Medulla oblongata (tissue), 1 donor: ENCODE measurements around the gene ACTN4.

Experiments used
- DNase-seq: peaks from one replicate; pipeline ENCODE4 v3.0.0-alpha.2; 2015; ENCODE audit errors: extremely low spot score

ACTN4 gene

DNA sequence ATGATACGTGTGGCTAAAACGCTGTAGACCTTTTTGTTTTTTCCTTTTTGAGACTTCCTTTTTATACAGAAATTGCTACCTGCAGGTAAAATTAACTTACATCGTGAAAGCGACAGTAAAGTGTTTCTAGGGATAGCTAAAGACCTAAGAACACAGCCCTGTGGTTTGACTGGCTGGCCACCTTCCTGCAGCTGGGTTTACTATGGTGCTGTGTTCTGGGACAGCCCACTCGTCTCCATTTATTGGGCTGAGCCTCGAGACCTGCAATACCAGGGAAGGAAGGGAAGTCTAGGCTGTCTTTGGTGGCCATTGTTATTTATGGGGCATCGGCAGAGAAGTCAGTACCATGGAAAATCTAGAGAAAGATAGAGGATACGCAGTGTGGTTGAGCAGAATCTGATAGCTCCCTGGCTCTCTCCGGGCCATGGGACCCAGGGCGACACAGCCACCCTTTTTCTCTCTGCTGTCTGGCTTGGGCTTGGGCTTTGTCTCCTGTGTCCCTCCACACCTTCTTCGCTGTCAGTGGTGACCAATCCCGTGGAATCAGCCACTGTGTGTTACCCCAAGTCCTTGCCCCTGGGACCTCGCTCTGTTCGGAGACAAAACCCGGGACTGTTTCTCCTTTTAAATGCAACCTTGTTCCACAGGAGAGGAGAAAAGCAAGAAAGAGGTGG lies 30.9 kb downstream of the ACTN4 start:
- no peak for DNase-seq

GRCh38 chr19:38678891-38679494 lies 31.5 kb downstream of the ACTN4 start:
- no peak for DNase-seq

DNA sequence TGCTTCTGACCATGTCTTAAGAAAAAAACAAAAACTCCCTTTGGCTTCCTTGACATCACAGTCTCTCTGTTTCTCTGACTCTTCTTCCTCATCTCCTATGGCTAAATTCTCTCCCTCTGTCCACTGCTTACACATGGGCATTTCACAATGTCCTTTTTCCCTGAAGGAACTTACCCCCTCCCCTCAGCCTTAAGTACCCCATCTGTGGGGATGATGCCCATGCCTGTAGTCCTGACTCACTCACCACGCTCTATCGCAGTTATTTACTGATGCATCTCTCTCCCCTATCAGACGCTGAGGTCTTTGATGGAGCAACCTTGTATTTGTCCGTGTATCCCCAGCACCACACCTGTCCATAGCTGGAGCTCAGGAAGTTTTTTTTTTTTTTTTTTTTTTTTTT lies 32.4 kb downstream of the ACTN4 start:
- DNase-seq, result no peak

DNA sequence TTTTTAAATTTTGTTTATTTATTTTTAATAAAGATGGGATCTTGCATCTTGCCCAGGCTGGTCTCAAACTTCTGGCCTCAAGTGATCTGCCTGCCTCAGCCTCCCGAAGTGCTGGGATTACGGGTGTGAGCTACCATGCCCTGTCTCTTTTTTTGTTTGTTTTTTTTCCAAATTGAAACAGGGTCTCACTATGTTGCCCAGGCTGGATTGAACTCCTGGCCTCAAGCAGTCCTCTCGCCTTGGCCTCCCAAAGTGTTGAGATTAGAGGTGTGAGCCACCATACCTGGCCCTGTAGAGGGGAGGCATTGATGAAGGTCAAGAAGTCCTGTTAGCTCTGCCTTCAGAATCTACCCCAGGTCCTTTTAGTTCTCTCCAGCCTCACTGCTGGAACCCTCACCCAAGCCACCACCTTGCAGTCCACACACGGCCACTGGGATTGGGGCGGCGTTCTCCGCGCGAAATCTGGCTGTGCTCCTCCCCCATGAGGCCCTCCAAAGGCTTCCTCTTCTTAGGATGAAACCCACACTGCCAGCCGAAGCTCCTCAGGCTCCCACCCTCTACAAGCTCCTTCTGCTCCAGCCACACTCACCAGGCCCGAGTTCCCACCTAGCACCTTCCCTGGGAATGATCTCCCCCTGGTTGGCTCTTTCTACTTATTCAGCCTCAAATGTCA lies 34.9 kb downstream of the ACTN4 start:
- no peak for DNase-seq

- no peak for DNase-seq
Measured at GRCh38 chr19:38682872-38683392, 35.5 kb downstream of the ACTN4 start.

- DNase-seq, result no peak
Measured at GRCh38 chr19:38683393-38684077, 36.1 kb downstream of the ACTN4 start.

DNA sequence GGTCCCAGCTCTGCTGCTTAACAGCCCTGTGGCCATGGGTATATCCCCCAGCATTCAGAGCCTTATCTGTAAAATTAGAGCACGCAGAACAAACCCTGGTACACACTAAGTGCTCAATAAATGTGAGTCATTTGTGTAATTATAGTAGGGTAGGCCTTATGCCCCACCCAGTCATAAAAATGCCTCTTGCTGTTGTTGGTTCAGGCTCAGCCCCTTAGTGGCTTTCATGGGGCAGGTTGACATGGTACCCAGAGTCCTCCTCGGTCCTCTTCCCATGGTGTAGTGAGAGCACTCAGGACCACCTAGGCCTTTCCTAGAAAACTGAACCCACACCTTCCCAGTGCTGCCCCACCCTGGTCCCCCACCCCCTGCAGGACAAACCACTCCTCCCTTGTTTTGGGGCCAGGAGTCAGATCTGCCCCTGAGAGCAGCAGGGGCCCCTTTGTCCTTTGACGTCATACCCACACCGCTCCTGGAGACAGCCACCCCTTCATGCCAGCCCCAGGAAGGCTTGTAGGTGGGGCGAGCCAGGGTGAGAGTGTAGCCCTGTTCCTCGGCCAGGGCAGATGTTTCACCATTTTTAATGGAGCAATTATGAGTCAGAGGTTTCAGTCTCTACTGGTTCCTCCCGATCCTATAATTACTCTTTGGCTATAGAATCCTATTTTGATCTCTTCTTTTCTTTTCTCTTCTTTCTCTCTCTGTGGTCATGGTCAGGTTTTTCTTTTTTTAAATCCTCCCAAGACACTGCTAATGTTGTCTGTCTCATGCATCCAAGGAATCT lies 36.8 kb downstream of the ACTN4 start:
- no peak for DNase-seq

DNA sequence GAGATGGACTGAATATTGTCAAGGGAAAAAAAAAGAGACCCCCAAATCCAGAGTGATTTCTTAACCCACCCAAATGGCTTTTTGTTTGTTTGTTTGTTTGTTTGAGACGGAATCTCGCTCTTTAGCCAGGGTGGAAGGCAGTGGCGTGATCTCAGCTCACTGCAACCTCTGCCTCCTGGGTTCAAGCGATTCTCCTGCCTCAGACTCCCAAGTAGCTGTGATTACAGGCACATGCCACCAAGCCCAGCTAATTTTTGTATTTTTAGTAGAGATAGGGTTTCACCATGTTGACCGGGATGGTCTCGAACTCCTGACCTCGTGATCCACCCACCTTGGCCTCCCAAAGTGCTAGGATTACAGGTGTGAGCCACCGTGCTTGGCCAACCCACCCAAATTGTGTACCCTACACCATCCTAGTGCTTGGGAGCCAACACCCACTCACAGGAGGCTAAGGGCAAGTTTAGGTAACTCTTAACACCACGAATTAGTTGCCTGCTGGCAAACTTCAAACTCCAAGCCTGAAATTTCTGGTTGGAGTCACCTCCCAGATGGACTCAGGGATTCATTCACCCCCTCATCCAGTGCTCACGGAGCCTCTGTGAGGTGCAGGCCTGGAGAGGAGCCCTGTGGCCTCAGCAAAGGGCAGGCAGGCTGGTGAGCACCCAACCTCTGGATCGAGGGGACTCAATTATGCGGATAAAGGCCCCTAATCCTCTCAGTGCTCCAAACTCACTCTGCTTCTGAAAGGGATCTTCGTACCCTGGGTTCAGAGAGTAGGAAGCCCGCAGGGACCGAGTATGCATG lies 37.6 kb downstream of the ACTN4 start:
- DNase-seq, result no peak

DNA sequence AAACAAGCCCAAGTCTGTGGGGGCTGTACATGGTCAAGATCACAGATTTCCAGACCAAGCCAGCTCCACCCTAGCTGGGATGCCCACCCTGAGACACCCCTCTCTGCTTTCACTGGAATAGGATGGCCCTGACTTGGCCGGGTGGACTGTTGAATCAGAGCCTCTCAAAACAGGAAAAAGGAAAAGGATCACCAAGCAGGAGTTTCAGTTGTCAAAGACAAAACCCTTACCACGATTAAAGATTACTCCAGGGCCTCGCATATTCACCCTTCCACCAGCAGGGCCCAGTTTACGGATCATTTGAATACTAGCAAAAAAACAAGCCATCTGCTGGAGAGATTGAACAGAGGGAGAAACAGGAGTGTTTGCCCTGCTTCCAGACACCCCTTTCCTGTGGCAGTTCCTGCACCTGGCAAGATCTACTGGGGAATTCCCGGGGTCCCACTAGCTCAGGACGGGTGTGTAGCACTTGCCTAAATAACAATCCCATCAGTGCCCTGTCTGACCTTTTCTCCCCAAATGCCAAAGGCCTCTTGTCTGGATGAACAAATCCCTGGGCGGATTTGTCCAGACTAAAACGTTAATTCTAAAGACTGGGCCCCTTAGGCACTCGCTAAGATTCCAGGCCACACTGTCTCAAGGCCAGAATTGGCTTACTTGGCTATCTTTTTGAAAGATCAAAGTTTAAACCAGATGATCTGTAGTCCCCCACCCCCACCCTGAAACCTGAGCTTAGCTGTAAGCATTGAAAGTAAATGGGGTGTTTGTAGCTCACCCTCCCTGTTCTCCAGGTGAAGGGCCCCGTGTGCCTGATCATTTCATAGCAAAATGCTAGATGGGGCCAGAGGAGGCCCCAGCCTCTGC lies 38.4 kb downstream of the ACTN4 start:
- DNase-seq, result no peak

DNA sequence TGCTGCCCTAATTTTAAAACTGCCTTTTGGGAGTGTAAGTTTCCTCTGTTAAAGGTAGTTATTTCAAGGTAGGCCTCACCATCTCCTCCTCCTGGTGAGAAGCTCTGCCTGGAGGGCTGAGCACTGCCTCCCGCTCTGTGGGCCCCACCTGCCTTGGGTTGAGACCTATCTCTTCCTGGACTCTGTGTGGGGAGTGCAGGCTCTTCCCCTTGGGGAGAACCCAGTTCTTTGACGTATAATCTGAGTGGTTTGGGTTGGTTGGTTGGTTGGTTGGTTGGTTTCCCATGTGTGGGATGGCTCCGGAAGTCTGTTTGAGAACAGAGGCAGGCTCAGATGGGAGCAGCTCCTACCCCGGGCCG lies 39.1 kb downstream of the ACTN4 start:
- no peak for DNase-seq

DNA sequence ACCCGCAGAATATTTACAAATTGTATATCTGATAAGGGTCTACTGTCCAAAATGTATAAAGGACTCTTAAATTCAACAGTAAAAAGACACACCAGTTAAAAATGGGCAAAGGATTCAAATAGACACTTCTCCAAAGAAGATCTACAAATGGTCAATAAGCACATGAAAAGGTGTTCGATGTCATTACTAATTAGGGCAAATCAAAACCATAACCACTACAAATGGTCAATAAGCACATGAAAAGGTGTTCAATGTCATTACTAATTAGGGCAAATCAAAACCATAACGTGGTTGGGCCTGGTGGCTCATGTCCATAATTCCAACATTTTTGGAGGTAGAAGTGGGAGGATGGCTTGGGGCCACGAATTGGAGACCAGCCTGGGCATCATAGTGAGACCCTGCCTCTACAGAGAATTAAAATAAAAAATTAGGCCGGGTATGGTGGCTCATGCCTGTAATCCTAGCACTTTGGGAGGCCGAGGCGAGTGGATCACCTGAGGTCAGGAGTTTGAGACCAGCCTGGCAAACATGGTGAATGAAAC lies 40.5 kb downstream of the ACTN4 start:
- no peak for DNase-seq

- DNase-seq, result no peak
Measured at GRCh38 chr19:38690146-38690545, 42.7 kb downstream of the ACTN4 start.

- no peak for DNase-seq
Measured at GRCh38 chr19:38690832-38691231, 43.4 kb downstream of the ACTN4 start.

GRCh38 chr19:38691938-38692457 lies 44.5 kb downstream of the ACTN4 start:
- DNase-seq, result no peak

DNA sequence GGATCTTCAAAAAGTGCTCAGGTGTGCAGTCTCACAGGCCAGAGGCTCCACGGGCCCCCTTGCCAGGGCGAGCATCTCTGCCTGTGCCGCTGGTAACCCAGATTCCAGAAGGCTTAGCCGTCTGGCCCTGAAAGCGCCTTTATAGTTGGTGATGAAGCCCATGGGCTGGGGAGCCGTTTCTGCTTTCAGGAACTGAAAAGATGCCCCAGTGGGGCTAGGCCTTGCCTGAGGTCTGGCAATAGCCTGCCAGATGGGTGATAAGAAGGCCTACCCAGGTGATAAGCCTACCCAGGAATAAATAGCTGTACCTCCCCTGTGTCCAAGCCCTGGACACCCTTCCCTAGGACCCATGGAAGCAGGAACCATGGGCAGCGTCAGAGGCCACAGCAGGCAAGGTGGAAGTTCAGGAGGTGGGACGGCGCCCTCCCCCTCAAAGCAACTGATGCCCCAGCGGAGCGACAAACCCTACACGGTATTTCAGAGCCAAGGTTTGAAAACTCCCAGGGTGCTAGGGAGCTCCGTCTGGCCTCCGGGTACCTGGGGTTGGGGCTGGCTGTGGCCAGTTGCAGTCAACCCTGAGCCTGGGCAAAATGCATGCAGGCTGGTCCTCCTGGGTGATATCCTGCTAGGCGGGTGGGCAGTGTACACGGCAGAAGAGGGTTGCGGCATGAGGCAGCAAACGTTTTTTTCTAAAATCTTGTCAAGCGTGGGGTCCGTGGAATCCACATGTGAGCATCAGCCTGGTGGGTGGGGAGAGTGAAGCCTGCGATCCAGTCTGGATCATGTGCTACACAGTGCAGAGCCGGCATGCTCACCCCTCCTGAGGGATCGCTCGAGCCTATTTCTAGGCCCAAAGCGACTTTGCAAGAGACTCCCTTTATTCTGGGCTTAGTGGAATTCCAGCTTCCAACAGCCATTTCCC lies 45.3 kb downstream of the ACTN4 start:
- no peak for DNase-seq

DNA sequence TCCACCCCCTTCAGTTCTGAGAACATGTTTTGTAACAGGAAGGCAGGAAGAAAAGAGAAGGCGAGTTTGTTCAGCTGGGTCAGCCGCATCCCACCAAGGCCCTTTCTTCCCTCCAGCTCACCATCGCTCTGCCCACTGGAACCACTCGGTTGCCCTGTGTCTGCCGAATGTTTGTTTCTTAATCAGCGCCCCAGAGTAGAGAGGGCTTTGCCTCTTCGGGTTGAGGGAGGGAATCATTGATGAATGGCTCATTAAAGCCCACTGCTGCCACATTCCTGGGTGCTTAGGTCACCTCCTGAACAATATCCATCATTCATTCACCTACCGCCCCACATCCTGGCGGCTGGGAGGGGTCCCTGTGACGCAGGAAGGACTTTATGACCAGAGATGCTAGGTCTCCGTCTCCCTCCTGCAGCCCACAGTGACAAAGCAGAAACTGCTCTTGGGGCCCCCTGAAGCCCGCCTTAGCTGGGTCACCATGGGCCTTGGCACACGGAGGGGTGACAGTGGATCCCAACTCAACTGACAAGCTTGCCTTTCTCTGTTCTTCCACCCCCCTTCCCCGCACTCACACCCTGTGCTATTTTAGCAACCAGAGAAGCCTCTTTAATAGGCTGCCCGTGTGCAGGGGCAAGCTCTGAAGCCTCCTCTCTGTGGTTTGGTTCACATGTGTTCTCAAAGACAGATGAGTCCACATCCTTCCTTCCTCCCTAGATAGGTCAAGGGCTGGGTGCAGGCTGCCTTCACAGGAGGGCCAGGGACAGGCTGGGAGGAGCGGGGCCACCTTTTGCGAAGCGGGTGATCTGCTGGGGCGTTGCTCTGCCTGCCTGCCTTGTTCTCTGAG lies 46.2 kb downstream of the ACTN4 start:
- DNase-seq, result no peak

DNA sequence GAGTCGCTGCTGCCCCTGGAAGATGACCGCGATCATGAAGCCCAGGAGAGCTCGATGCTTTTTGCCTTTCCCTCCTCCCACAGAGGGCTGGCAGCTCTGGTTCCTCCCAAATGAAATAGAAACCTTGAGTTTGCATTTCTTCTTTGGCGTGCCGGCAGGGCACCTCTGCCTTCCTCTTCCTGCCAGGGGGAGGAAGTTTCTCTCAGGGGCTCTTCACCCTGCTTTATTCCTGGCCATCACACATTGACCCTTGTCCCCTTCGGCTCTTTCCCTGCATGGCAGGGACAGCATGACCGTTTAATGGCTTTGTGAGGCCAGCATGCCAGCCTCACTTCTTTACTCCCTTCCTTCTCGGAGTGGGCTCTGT lies 47.9 kb downstream of the ACTN4 start:
- no peak for DNase-seq
